Nephron progenitor cell (in vitro differentiated cells): ENCODE measurements around the gene MICU2.

Experiments
- DNase-seq: peaks from one replicate; pipeline ENCODE4 v3.0.0; 2021
- H3K27ac Mint-ChIP-seq: 2 replicates; pipeline ENCODE4 v1.8.0; 2021; ENCODE audit warnings: mild to moderate bottlenecking, moderate library complexity, mixed read lengths
- H3K27me3 Mint-ChIP-seq: 2 replicates; pipeline ENCODE4 v1.8.0; 2021; ENCODE audit warnings: mild to moderate bottlenecking, low read depth, mixed read lengths; ENCODE audit not compliant: poor library complexity
- H3K36me3 Mint-ChIP-seq: 2 replicates; pipeline ENCODE4 v1.8.0; 2021; ENCODE audit warnings: low read depth, mixed read lengths
- H3K4me1 Mint-ChIP-seq: 2 replicates; pipeline ENCODE4 v1.8.0; 2021; ENCODE audit warnings: mixed read lengths
- H3K4me3 Mint-ChIP-seq: 2 replicates; pipeline ENCODE4 v1.8.0; 2021; ENCODE audit warnings: mild to moderate bottlenecking, moderate library complexity, mixed read lengths
- H3K9me3 Mint-ChIP-seq: 2 replicates; pipeline ENCODE4 v1.8.0; 2021; ENCODE audit warnings: mild to moderate bottlenecking, moderate library complexity, mixed read lengths
- CTCF ChIP-seq: fragments of 200-600 bp; sonication (generic); IDR thresholded peaks from 2 replicates; pipeline ENCODE4 v1.5.0; 2021; ENCODE audit warnings: antibody characterized with exemption

Gene MICU2

GRCh38 chr13:21603531-21604448, at the start of gene MICU2:
MICU2 (minus strand) TSS chr13:21604170; CDS start chr13:21604148, 22 bp downstream.
- peaks cover 28% of the 10 kb centered on the region for H3K36me3 Mint-ChIP-seq
- TF ChIP-seq CTCF, result no peak
- no peaks in the 10 kb centered on the region for H3K27me3 Mint-ChIP-seq
- H3K4me1 Mint-ChIP-seq, result peaks cover 35% of the 10 kb centered on the region
- H3K4me3 Mint-ChIP-seq, result peak within 1 kb of the TSS; percentile 90
- H3K27ac Mint-ChIP-seq, result peak within 1 kb of the TSS; percentile 82
- peaks cover 8% of the 10 kb centered on the region for H3K9me3 Mint-ChIP-seq
- DNase-seq, result peak; percentile 90

- peaks cover 4% of the 10 kb centered on the region for H3K9me3 Mint-ChIP-seq
These were observed 37.7 kb upstream of the MICU2 start for GRCh38 chr13:21641629-21642028.

GRCh38 chr13:21639561-21639960, 35.6 kb upstream of the MICU2 start:
- Mint-ChIP-seq H3K27ac (no peak overlapping the region), H3K4me3 (no peak overlapping the region), H3K9me3 (peaks cover 7% of the 10 kb centered on the region), H3K4me1 (peaks cover 29% of the 10 kb centered on the region), H3K27me3 (no peaks in the 10 kb centered on the region), H3K36me3 (peaks cover 5% of the 10 kb centered on the region)
- no peak for DNase-seq
- no peak for TF ChIP-seq CTCF

More at GRCh38 chr13:21641629-21642028, 37.7 kb upstream of the MICU2 start:
- Mint-ChIP-seq H3K27me3 (no peaks in the 10 kb centered on the region), H3K27ac (no peak overlapping the region), H3K4me1 (peaks cover 29% of the 10 kb centered on the region), H3K36me3 (peaks cover 5% of the 10 kb centered on the region), H3K4me3 (no peak overlapping the region)
- TF ChIP-seq CTCF, result no peak
- no peak for DNase-seq

- TF ChIP-seq CTCF, result peak; percentile 86
- H3K27me3 Mint-ChIP-seq, result no peaks in the 10 kb centered on the region
- peak; percentile 44 for DNase-seq
These were observed 34.6 kb upstream of the MICU2 start for GRCh38 chr13:21638319-21639282.

GRCh38 chr13:21637296-21637695, 33.3 kb upstream of the MICU2 start:
- peaks cover 5% of the 10 kb centered on the region for H3K36me3 Mint-ChIP-seq
- no peak for DNase-seq

More at GRCh38 chr13:21638319-21639282, 34.6 kb upstream of the MICU2 start:
- H3K9me3 Mint-ChIP-seq, result peaks cover 6% of the 10 kb centered on the region
- H3K36me3 Mint-ChIP-seq, result peaks cover 3% of the 10 kb centered on the region
- H3K27ac Mint-ChIP-seq, result no peak overlapping the region
- H3K4me3 Mint-ChIP-seq, result no peak overlapping the region
- peaks cover 29% of the 10 kb centered on the region for H3K4me1 Mint-ChIP-seq

More at GRCh38 chr13:21637296-21637695, 33.3 kb upstream of the MICU2 start:
- H3K27me3 Mint-ChIP-seq, result no peaks in the 10 kb centered on the region
- H3K4me3 Mint-ChIP-seq, result no peak overlapping the region
- H3K4me1 Mint-ChIP-seq, result peaks cover 29% of the 10 kb centered on the region
- peaks cover 9% of the 10 kb centered on the region for H3K9me3 Mint-ChIP-seq
- no peak overlapping the region for H3K27ac Mint-ChIP-seq
- no peak for TF ChIP-seq CTCF
